22Rv1 (cell line): Measurements from ENCODE around the gene PCARE.
"Not testable (repeated sequence)": the region's sequence is repeated elsewhere in the genome, so short reads cannot be mapped to it uniquely, and the experiment has no call there.

ENCODE experiments used
- H3K27ac ChIP-seq: fragments of 450-650 bp; 2 replicates; pipeline ENCODE4 v1.5.1; 2017
- CTCF ChIP-seq: fragments of 450-650 bp; IDR thresholded peaks from 2 replicates; pipeline ENCODE4 v1.5.1; 2017; ENCODE audit warnings: mild to moderate bottlenecking
- ZFX ChIP-seq: fragments of 450-650 bp; IDR thresholded peaks from 2 replicates; pipeline ENCODE4 v1.6.1; 2017; ENCODE audit warnings: antibody characterized with exemption, borderline replicate concordance

Gene PCARE

DNA sequence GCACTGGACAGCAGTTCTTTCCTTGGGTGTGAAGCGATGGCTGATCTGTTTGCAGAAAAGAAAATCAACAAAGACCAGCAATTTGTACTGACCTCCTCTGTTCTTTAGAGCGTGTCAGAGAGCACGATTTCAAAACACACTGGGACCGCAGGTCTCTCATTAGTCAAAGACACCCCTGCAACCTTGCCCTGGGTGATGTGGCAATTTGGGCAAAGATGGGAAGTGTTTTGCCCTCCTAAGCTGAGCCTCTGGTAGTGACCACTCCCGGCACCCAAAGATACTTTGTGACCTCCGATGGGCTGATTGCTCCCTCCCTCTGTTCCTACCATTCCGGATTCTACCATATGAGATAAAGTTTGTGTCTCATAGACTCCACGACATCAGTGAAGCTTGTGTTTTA lies 22.6 kb upstream of the PCARE start:
- no peak for TF ChIP-seq ZFX
- no peak for TF ChIP-seq CTCF
- H3K27ac ChIP-seq: no peak overlapping the region

DNA sequence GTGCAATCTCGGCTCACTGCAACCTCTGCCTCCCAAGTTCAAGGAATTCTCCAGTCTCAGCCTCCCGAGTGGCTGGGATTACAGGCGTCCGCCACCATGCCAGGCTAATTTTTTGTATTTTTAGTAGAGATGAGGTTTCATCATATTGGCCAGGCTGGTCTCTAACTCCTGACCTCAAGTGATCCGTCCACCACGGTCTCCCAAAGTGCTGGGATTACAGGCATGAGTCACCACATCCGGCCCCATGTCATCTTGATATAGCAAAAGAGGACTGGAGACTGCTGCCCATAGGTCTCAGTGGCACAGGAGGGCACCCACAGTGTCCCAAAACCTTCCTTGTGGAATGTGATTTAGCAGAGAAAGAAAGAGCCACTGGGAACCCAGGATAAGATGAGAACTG lies 16.0 kb upstream of the PCARE start:
- H3K27ac ChIP-seq: not testable (repeated sequence)

- no peak overlapping the region for H3K27ac ChIP-seq
- TF ChIP-seq ZFX (no peak), CTCF (no peak)
These were observed 10.2 kb upstream of the PCARE start for GRCh38 chr2:29084554-29084953.

- no peak for TF ChIP-seq ZFX
- TF ChIP-seq CTCF: no peak
- H3K27ac ChIP-seq: no peak overlapping the region
These were observed 8.6 kb upstream of the PCARE start for GRCh38 chr2:29082804-29083495.

- H3K27ac ChIP-seq: no peak overlapping the region
- TF ChIP-seq CTCF: no peak
- TF ChIP-seq ZFX: no peak
These were observed 6.8 kb upstream of the PCARE start for GRCh38 chr2:29080886-29081743.

GRCh38 chr2:29079887-29080286 lies 5.6 kb upstream of the PCARE start:
- H3K27ac ChIP-seq: no peak overlapping the region
- TF ChIP-seq CTCF (no peak), ZFX (no peak)

DNA sequence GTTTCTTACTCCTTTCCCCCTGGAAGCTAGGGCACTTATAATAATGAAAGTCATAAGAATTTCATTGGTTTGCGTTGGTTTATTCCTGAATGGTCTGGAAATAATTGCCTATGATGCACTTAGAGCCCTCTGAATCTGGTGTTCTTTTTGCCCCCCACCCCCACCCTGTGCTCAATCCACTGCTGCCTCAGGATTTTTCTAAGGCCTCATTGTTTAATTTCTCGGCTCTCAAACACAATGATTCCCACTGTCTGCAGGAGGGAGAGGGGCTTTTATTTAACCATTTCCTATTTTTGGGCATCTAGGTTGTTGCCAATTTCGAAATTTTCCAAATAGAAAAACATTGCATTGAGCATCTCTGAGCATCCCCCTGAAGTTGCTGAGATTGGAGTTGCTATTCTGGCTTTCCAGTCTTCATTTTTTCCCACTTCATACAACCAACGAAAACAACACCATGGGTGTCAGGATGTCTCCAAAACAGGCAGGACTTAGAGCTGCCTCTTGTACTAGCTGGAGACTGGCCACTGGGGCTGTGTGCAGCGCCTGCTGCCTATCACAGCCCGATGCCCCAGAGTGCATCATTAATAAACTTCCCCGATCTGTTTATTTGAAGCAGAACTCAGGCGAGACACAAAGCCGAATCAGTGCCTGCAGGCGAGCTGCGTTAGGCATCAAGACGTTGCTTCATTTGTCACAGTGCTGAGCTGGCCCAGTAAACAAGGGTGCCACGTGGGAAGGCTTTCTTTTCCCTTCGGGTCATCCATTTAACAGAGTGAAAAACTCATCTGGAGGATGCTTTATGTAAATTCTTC lies 1.8 kb upstream of the PCARE start:
- no peak for TF ChIP-seq ZFX
- no peak for TF ChIP-seq CTCF
- H3K27ac ChIP-seq: no peak overlapping the region
